PC-3 (cell line): ENCODE data around the gene PBXIP1. TPM values are rescaled to one million over a fixed set of nuclear protein-coding genes. Genes with fewer than 3 reads are reported as not detected.

Experiments used
- ATAC-seq: fragments of 200-7000 bp; cut with Tn5 transposase; 2 replicates; pipeline ENCODE4 v1.9.1; 2020; ENCODE audit warnings: mild to moderate bottlenecking, moderate library complexity
- BruUV-seq: library from RNA; stranded (reverse); fragments of 400-500 nt; replicated peaks from 2 replicates; lab custom pipeline; 2021; lab: Mats Ljungman, UMichigan
- CTCF ChIA-PET: fragments of 300-600 bp; sonication (Branson Sonifier 250); formaldehyde crosslinking; loops from one replicate; lab custom pipeline; 2022; ENCODE audit warnings: antibody characterized with exemption; lab: Charles Lee
- POLR2A ChIA-PET: fragments of 300-600 bp; sonication (Branson Sonifier 250); formaldehyde crosslinking; loops from one replicate; lab custom pipeline; 2022; ENCODE audit warnings: antibody characterized with exemption; ENCODE audit not compliant: unreplicated experiment; lab: Charles Lee
- DNase-seq: peaks from one replicate; pipeline ENCODE4 v3.0.0-alpha.2; 2015
- H2AFZ ChIP-seq: fragments of 300-600 bp; sonication (generic); 2 replicates; pipeline ENCODE4 v1.6.0; 2016; ENCODE audit warnings: antibody characterized with exemption, low read length
- H3F3A ChIP-seq: fragments of 300-600 bp; sonication (generic); one replicate; pipeline ENCODE4 v1.6.0; 2017; ENCODE audit warnings: antibody characterized with exemption, low read length, control low read depth, mild to moderate bottlenecking; ENCODE audit not compliant: unreplicated experiment
- H3K27ac ChIP-seq: fragments of 300-600 bp; sonication (generic); 2 replicates; pipeline ENCODE4 v1.5.1; 2016; ENCODE audit warnings: mild to moderate bottlenecking, low read length
- H3K27me3 ChIP-seq: fragments of 300-600 bp; sonication (generic); 2 replicates; pipeline ENCODE4 v1.6.1; 2016; ENCODE audit warnings: low read length, mixed read lengths
- H3K36me3 ChIP-seq: fragments of 300-600 bp; sonication (generic); 2 replicates; pipeline ENCODE4 v1.6.1; 2016; ENCODE audit warnings: low read depth, mixed run types, low read length, mixed read lengths
- H3K4me1 ChIP-seq: fragments of 300-600 bp; sonication (generic); 2 replicates; pipeline ENCODE4 v1.5.1; 2016; ENCODE audit warnings: low read length; ENCODE audit not compliant: insufficient read depth
- H3K4me2 ChIP-seq: fragments of 300-600 bp; sonication (generic); 2 replicates; pipeline ENCODE4 v1.6.0; 2016; ENCODE audit warnings: low read length
- H3K4me3 ChIP-seq: fragments of 300-600 bp; sonication (generic); 2 replicates; pipeline ENCODE4 v1.5.1; 2016; ENCODE audit warnings: mild to moderate bottlenecking, low read length, mixed read lengths
- H3K79me2 ChIP-seq: fragments of 300-600 bp; sonication (generic); 2 replicates; pipeline ENCODE4 v1.6.1; 2017; ENCODE audit warnings: low read length, mixed read lengths
- H3K9ac ChIP-seq: fragments of 300-600 bp; sonication (generic); 2 replicates; pipeline ENCODE4 v1.6.0; 2016; ENCODE audit warnings: mild to moderate bottlenecking, low read length
- H3K9me2 ChIP-seq: fragments of 300-600 bp; sonication (generic); replicated peaks from 2 replicates; pipeline ENCODE4 v1.6.1; 2016; ENCODE audit warnings: mixed run types, low read length, mixed read lengths
- H3K9me3 ChIP-seq: fragments of 300-600 bp; sonication (generic); 2 replicates; pipeline ENCODE4 v1.6.1; 2016; ENCODE audit warnings: low read length, mixed read lengths
- H4K20me1 ChIP-seq: fragments of 300-600 bp; sonication (generic); 2 replicates; pipeline ENCODE4 v1.6.1; 2016; ENCODE audit warnings: low read length, mixed read lengths
- CTCF ChIP-seq: fragments of 300-600 bp; sonication (generic); conservative IDR thresholded peaks from 2 replicates; pipeline ENCODE4 v1.5.1; 2017; ENCODE audit warnings: antibody characterized with exemption, low read depth, mild to moderate bottlenecking, low read length
- EZH2 ChIP-seq: fragments of 300-600 bp; sonication (generic); IDR thresholded peaks from one replicate; pipeline ENCODE4 v1.6.1; 2017; ENCODE audit warnings: antibody characterized with exemption, mild to moderate bottlenecking, low read length; ENCODE audit not compliant: unreplicated experiment
- EZH2phosphoT487 ChIP-seq: fragments of 300-600 bp; sonication (generic); IDR thresholded peaks from 2 replicates; pipeline ENCODE4 v1.6.1; 2018; ENCODE audit warnings: mild to moderate bottlenecking, antibody characterized with exemption, low read length, borderline replicate concordance
- intact Hi-C: fragments of 100-400 bp; cut with micrococcal nuclease; formaldehyde crosslinking; loops from 2 replicates; pipeline ENCODE4 v1.9.0; 2023
- total RNA-seq: library from RNA; depleted of rRNA; stranded (reverse); fragments of >200 nt; gene quantifications from 2 replicates; pipeline ENCODE4 v1.2.3, GENCODE V29; 2014

The PBXIP1 gene
- total RNA-seq, 1 experiment from 2014 or later = 35.4 TPM

DNA sequence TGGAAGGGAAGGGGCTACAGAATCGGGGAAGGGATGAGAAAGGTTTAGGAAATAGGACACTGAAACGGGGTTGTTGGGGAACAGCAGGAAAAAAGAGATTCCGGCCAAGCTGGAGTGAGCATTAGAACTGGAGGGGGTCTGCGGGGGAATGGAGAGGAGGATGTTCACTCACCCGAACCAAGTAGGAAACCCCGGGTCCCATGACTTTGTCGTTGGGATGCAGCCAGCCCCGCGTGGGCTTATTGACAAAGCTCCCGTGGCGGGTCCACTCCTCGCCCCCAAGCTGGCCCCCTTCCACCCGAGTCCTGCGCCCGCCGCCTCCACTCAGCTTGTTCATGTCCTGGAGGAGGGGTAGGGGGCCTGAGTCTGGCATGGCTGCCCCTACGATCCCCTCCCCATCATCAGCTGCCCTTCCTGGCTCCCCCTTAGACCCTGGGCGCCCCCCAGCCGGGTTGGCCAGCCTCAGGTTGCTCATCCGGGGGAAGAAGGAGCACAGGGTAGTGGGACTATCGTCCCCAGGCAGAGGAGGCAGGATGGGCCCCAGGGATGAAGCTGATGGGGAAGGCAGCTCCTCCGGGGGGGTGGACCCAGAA lies 14.1 kb upstream of the PBXIP1 start:
- Histone ChIP-seq H3K27ac (no peak overlapping the region), H4K20me1 (no peaks in the 10 kb centered on the region), H3K4me3 (peak overlapping the region; percentile 35; the same call in 1 of the 2 replicates), H3K4me1 (peaks cover 37% of the 10 kb centered on the region), H3K9me3 (no peaks in the 10 kb centered on the region), H3F3A (peaks cover 9% of the 10 kb centered on the region), H3K4me2 (peak overlapping the region; percentile 88), H3K27me3 (no peaks in the 10 kb centered on the region), H2AFZ (no peak overlapping the region), H3K9ac (peak overlapping the region; percentile 89), H3K36me3 (peaks cover 29% of the 10 kb centered on the region), H3K9me2 (no peaks in the 10 kb centered on the region), H3K79me2 (peaks cover 37% of the 10 kb centered on the region)
- no peak for ATAC-seq
- DNase-seq = no peak
- intact Hi-C loops = loop anchor here (5.0 kb wide), 2 partner anchors 92 to 167 kb away; partner anchors contain the start of genes EFNA4 and SLC50A1
- TF ChIP-seq CTCF = no peak
- TF ChIP-seq EZH2 = no peak
- TF ChIP-seq EZH2phosphoT487 = no peak
- ChIA-PET POLR2A (no interaction called here), CTCF (no interaction called here)
- no TSS peak for BruUV-seq

DNA sequence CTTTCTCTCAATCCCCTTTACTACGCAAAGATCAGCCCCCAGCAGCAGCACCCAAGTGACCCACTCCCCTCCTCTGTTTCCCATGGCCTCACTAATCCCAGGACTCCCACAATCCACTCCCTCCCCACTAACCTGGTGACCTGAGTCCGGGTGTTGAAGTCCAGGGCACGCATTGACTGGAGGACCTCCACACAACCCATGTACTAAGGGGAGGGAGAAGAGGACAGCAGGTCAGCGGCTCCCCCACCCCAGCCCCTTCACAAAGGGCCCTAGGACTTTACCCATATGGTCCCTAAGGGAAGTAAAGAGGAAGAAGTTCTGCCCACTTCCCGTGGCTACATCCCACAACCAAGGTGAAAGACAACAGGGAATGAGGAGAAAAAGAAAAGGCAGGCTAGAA lies 13.3 kb upstream of the PBXIP1 start:
- H3F3A ChIP-seq = peaks cover 9% of the 10 kb centered on the region
- peak overlapping the region; percentile 88; the same call in 1 of the 2 replicates for H3K4me2 ChIP-seq
- no peak overlapping the region for H3K9ac ChIP-seq
- no TSS peak for BruUV-seq
- H3K4me3 ChIP-seq = 0 out of 2 replicates have a peak overlapping the region, but pooled peaks have one; percentile 7
- ChIA-PET CTCF (no interaction called here), POLR2A (no interaction called here)
- no peak overlapping the region for H3K27ac ChIP-seq
- H3K4me1 ChIP-seq = peaks cover 37% of the 10 kb centered on the region
- intact Hi-C loops = no loop called here
- DNase-seq (no peak), ATAC-seq (no peak)
- no peaks in the 10 kb centered on the region for H3K9me3 ChIP-seq
- TF ChIP-seq EZH2phosphoT487 (no peak), EZH2 (no peak), CTCF (no peak)
- no peaks in the 10 kb centered on the region for H4K20me1 ChIP-seq
- H3K79me2 ChIP-seq = peaks cover 35% of the 10 kb centered on the region
- H3K9me2 ChIP-seq = no peaks in the 10 kb centered on the region
- no peak overlapping the region for H2AFZ ChIP-seq
- no peaks in the 10 kb centered on the region for H3K27me3 ChIP-seq
- peaks cover 33% of the 10 kb centered on the region for H3K36me3 ChIP-seq

- H2AFZ ChIP-seq = no peak overlapping the region
- no peaks in the 10 kb centered on the region for H4K20me1 ChIP-seq
- H3F3A ChIP-seq = peaks cover 9% of the 10 kb centered on the region
- no peak for ATAC-seq
- H3K9ac ChIP-seq = no peak overlapping the region
- POLR2A ChIA-PET = no interaction called here
- peaks cover 37% of the 10 kb centered on the region for H3K36me3 ChIP-seq
- TF ChIP-seq CTCF (no peak), EZH2 (no peak), EZH2phosphoT487 (no peak)
- no peaks in the 10 kb centered on the region for H3K27me3 ChIP-seq
- intact Hi-C loops = no loop called here
- CTCF ChIA-PET = no interaction called here
- BruUV-seq = no TSS peak
- no peak for DNase-seq
- no peaks in the 10 kb centered on the region for H3K9me2 ChIP-seq
- peaks cover 37% of the 10 kb centered on the region for H3K4me1 ChIP-seq
- H3K4me2 ChIP-seq = peak overlapping the region; percentile 88; the same call in 1 of the 2 replicates
- H3K4me3 ChIP-seq = no peak overlapping the region
- H3K27ac ChIP-seq = no peak overlapping the region
- no peaks in the 10 kb centered on the region for H3K9me3 ChIP-seq
- peaks cover 35% of the 10 kb centered on the region for H3K79me2 ChIP-seq
These were observed 12.8 kb upstream of the PBXIP1 start for GRCh38 chr1:154968731-154969130.
